Measurements from ENCODE around the gene CEP112.

Gene CEP112

DNA sequence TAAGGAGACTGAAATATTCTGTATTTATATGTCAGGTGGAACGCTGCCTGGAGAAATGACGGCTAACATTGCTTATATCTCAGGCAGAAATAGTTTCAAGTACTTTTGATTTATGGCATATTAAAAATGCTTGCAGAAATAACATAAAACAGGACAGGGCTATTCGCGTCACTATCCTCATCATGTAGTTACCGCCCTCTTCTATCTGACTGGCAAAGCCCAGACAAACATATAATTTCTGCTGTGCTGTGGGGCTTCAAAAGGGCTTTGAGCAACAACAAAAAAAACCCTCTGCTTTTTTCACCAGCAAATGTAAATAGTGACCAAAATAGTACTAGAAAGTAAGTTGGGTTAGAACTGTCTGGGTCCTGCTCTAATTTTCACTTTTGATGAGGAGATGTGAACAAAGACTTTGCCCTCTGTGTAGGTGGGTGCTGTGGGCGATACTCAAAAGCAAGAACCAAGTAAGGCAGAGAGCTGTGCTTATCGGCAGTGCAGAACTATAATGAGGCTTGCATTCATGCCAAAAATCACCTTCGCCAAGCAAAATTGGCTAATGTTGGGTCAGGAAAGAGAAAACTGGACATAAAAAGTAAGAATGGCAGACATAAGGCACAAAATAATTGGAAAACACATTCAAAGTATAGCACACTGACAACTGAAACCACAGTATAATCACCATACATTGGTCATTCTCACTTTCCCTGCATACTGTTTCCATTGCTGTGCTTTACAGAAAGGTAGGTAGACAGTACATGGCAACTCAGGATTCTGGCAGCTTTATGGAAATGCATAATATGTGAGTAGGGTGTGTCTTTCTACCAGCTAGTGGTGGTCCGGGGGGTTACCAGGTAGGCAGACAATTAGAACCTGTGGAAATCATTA lies 479.3 kb downstream of the CEP112 start:
- no peak overlapping the region for H2AFZ ChIP-seq (ENCODE audit: low read depth)
- no peak overlapping the region for H3K4me3 ChIP-seq (IDR thresholded peaks at IDR 0.05; ENCODE audit: insufficient read depth, low read depth, low read length)
- no peaks in the 10 kb centered on the region for H3K36me3 ChIP-seq (ENCODE audit: insufficient read depth)
- H3K9ac ChIP-seq = no peak overlapping the region
- no peak overlapping the region for H3K4me2 ChIP-seq
- no peaks in the 10 kb centered on the region for H4K20me1 ChIP-seq (ENCODE audit: insufficient read depth)
- H3K4me1 ChIP-seq (ENCODE audit: low read depth, poor library complexity, severe bottlenecking) = no peaks in the 10 kb centered on the region
- no peaks in the 10 kb centered on the region for H3K79me2 ChIP-seq (ENCODE audit: insufficient read depth, low read depth)
- H3K27me3 ChIP-seq (ENCODE audit: insufficient read depth, low read depth) = no peaks in the 10 kb centered on the region
- no peak overlapping the region for H3K27ac ChIP-seq
- TF ChIP-seq, protein P1, sequence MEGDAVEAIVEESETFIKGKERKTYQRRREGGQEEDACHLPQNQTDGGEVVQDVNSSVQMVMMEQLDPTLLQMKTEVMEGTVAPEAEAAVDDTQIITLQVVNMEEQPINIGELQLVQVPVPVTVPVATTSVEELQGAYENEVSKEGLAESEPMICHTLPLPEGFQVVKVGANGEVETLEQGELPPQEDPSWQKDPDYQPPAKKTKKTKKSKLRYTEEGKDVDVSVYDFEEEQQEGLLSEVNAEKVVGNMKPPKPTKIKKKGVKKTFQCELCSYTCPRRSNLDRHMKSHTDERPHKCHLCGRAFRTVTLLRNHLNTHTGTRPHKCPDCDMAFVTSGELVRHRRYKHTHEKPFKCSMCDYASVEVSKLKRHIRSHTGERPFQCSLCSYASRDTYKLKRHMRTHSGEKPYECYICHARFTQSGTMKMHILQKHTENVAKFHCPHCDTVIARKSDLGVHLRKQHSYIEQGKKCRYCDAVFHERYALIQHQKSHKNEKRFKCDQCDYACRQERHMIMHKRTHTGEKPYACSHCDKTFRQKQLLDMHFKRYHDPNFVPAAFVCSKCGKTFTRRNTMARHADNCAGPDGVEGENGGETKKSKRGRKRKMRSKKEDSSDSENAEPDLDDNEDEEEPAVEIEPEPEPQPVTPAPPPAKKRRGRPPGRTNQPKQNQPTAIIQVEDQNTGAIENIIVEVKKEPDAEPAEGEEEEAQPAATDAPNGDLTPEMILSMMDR (conservative IDR thresholded peaks at IDR 0.05; ENCODE audit: low read depth, low read length) = no peak

- no peak overlapping the region for H2AFZ ChIP-seq (ENCODE audit: low read depth)
- no peak overlapping the region for H3K9ac ChIP-seq
- H3K79me2 ChIP-seq (ENCODE audit: insufficient read depth, low read depth) = no peaks in the 10 kb centered on the region
- H3K4me1 ChIP-seq (ENCODE audit: low read depth, poor library complexity, severe bottlenecking) = no peaks in the 10 kb centered on the region
- no peak overlapping the region for H3K4me3 ChIP-seq (IDR thresholded peaks at IDR 0.05; ENCODE audit: insufficient read depth, low read depth, low read length)
- H3K36me3 ChIP-seq (ENCODE audit: insufficient read depth) = no peaks in the 10 kb centered on the region
- TF ChIP-seq, protein P1 (conservative IDR thresholded peaks at IDR 0.05; ENCODE audit: low read depth, low read length) = no peak
- no peak overlapping the region for H3K27ac ChIP-seq
- no peaks in the 10 kb centered on the region for H4K20me1 ChIP-seq (ENCODE audit: insufficient read depth)
- H3K4me2 ChIP-seq = no peak overlapping the region
- no peaks in the 10 kb centered on the region for H3K27me3 ChIP-seq (ENCODE audit: insufficient read depth, low read depth)
Measured at GRCh38 chr17:65711671-65712276, 480.2 kb downstream of the CEP112 start.

- Histone ChIP-seq H3K27me3 (ENCODE audit: insufficient read depth, low read depth) (no peaks in the 10 kb centered on the region), H4K20me1 (ENCODE audit: insufficient read depth) (no peaks in the 10 kb centered on the region), H3K79me2 (ENCODE audit: insufficient read depth, low read depth) (no peaks in the 10 kb centered on the region), H3K36me3 (ENCODE audit: insufficient read depth) (no peaks in the 10 kb centered on the region), H3K9ac (no peak overlapping the region), H2AFZ (ENCODE audit: low read depth) (no peak overlapping the region), H3K27ac (no peak overlapping the region), H3K4me1 (ENCODE audit: low read depth, poor library complexity, severe bottlenecking) (no peaks in the 10 kb centered on the region), H3K4me2 (no peak overlapping the region), H3K4me3 (IDR thresholded peaks at IDR 0.05; ENCODE audit: insufficient read depth, low read depth, low read length) (no peak overlapping the region)
- TF ChIP-seq, protein P1 (conservative IDR thresholded peaks at IDR 0.05; ENCODE audit: low read depth, low read length) = no peak
Measured at GRCh38 chr17:65707780-65708179, 484.2 kb downstream of the CEP112 start.

DNA sequence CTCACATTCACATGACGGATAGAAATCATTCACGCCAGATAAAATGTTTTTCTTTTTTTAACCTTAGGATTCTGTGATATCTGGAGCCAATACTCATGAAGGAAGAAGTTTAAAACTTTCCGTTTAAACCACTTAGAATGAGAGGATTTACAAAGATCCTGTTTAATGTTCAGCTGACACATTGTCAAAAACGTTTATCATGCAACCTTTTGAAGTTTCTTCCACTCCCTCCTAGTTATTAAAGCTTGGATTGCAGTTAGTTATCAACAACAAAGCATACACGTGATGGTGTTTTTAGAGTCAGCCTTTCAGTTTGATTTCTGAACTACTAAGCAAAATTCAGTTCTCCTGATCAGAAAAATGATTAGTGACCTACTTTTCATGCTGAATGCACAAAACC lies 487.2 kb downstream of the CEP112 start:
- no peaks in the 10 kb centered on the region for H3K79me2 ChIP-seq (ENCODE audit: insufficient read depth, low read depth)
- no peaks in the 10 kb centered on the region for H3K4me1 ChIP-seq (ENCODE audit: low read depth, poor library complexity, severe bottlenecking)
- H2AFZ ChIP-seq (ENCODE audit: low read depth) = no peak overlapping the region
- no peak overlapping the region for H3K9ac ChIP-seq
- no peak overlapping the region for H3K4me2 ChIP-seq
- H3K27me3 ChIP-seq (ENCODE audit: insufficient read depth, low read depth) = no peaks in the 10 kb centered on the region
- no peaks in the 10 kb centered on the region for H4K20me1 ChIP-seq (ENCODE audit: insufficient read depth)
- H3K4me3 ChIP-seq (IDR thresholded peaks at IDR 0.05; ENCODE audit: insufficient read depth, low read depth, low read length) = no peak overlapping the region
- H3K27ac ChIP-seq = no peak overlapping the region
- TF ChIP-seq, protein P1 (conservative IDR thresholded peaks at IDR 0.05; ENCODE audit: low read depth, low read length) = no peak
- H3K36me3 ChIP-seq (ENCODE audit: insufficient read depth) = no peaks in the 10 kb centered on the region
